ENCODE measurements around the gene G2E3.

DNA sequence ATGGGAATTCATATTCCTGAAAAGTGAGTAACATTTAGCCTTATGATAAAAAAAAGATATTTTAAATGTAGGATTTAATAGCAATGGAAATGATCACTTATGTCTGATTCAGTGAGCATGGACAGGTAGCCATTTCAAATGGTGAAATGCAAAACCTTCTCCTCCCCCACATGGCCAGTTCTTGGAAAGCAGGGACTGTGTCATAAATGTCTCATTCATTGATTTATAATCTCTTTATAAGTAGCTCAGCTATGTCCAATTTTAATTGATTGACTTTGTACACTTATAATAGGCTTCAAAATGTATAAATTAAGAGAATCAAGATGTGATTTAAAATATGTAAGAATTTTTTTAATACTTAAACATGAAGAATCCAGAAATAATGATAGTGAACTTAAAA lies 38.5 kb downstream of the G2E3 start:
- TF ChIP-seq CTCF (IDR thresholded peaks at IDR 0.05 in 4 of 5, conservative IDR thresholded peaks at IDR 0.05 in 1 of 5): no peak
- TF ChIP-seq POLR2A (IDR thresholded peaks at IDR 0.05): no peak

Data from gastrocnemius medialis (tissue), 4 donors.